ENCODE measurements around the gene LY6G6D. TPM values are rescaled to one million over a fixed set of nuclear protein-coding genes. Genes with fewer than 3 reads are reported as not detected.

The LY6G6D gene
- total and polyA plus RNA-seq, 2 donors (not counting 3 experiments of a cell fraction or from before 2014, with no cell fraction given) = not detected

GRCh38 chr6:31763619-31763940 lies 48.4 kb downstream of the LY6G6D start:
- TF ChIP-seq POLR2A (IDR thresholded peaks at IDR 0.05; ENCODE audit: low read depth, low read length) (no peak), JUN (IDR thresholded peaks at IDR 0.05; ENCODE audit: borderline replicate concordance, insufficient read depth, insufficient read length, low read depth) (no peak), EZH2 (IDR thresholded peaks at IDR 0.05; ENCODE audit: borderline replicate concordance, low read depth, low read length, severe bottlenecking) (no peak)
- ChIA-PET POLR2A (no interaction called here), CTCF (interaction anchor here (0.5 to 0.7 kb wide), 2 partner anchors 27 to 34 kb away, joined by 3 read pairs; no protein-coding TSS in a partner anchor)
- no peaks in the 10 kb centered on the region for H3K9me3 ChIP-seq (replicated peaks; ENCODE audit: control insufficient read depth, insufficient read depth, low read length)
- no TSS peak for BruUV-seq (replicated peaks)
- no peaks in the 10 kb centered on the region for H3K4me1 ChIP-seq (ENCODE audit: control insufficient read depth, extremely low read depth, insufficient read depth, low read length)
- DNase-seq (ENCODE audit: low read depth, low spot score) (peak; percentile 29), FAIRE-seq (peak; percentile 37)
- no peak overlapping the region for H3K27ac ChIP-seq (ENCODE audit: insufficient read depth, low read depth, low read length)
- H3K9me1 ChIP-seq (replicated peaks; ENCODE audit: control insufficient read depth, extremely low read depth, insufficient read depth, low read length) = no peaks in the 10 kb centered on the region
- no peak overlapping the region for H2AFZ ChIP-seq (ENCODE audit: low read depth, low read length)
- intact Hi-C loops (cut with micrococcal nuclease) = no loop called here
- no peaks in the 10 kb centered on the region for H3K27me3 ChIP-seq (ENCODE audit: control insufficient read depth in 2 of 2, insufficient read depth in 2 of 2, low read length in 2 of 2)
- no peak overlapping the region for H3K4me3 ChIP-seq (replicated peaks in 1 of 3; ENCODE audit: insufficient read depth in 1 of 3, low read depth in 1 of 3, low read length in 3 of 3)
- no peaks in the 10 kb centered on the region for H4K20me1 ChIP-seq (replicated peaks; ENCODE audit: control insufficient read depth, extremely low read depth, insufficient read depth, low read length)
- no peaks in the 10 kb centered on the region for H3K79me2 ChIP-seq (ENCODE audit: control insufficient read depth, insufficient read depth, low read length)
- no peak overlapping the region for H3K9ac ChIP-seq (replicated peaks; ENCODE audit: extremely low read depth, insufficient read depth, low read length)
- no peak overlapping the region for H3K4me2 ChIP-seq (ENCODE audit: insufficient read depth, low read length)
- peaks cover 2% of the 10 kb centered on the region in 2 experiments for H3K36me3 ChIP-seq (ENCODE audit: control insufficient read depth in 2 of 2, extremely low read depth in 1 of 2, insufficient read depth in 2 of 2, low read length in 2 of 2)
- dilution Hi-C loops (cut with MboI; ENCODE audit: extremely low pct_ligation_motif_present, low sequenced_read_pairs) = no loop called here

DNA sequence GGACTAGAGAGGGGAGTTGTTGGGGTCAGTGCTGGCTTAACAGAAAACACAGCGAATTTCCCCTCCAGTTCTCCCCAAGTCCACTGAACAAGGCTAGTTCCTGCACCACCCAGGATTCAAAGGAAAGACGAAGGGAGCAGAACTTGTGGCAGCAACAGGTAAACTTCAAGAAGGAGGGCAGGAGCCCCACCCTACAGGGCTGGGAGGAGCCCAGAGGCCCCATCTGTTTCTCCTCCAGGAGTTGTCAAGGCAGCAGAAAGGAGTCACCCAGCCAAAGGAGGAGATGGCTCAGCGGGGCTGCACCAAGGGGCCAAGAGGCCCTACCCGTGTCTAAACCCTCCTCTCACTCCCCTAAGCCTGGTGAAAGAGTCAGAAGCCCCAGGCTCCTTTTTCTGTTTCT lies 49.0 kb downstream of the LY6G6D start:
- Histone ChIP-seq H3K36me3 (ENCODE audit: control insufficient read depth in 2 of 2, extremely low read depth in 1 of 2, insufficient read depth in 2 of 2, low read length in 2 of 2) (peaks cover 2% of the 10 kb centered on the region in 2 experiments), H3K9me1 (replicated peaks; ENCODE audit: control insufficient read depth, extremely low read depth, insufficient read depth, low read length) (no peaks in the 10 kb centered on the region), H3K4me2 (ENCODE audit: insufficient read depth, low read length) (no peak overlapping the region), H3K4me1 (ENCODE audit: control insufficient read depth, extremely low read depth, insufficient read depth, low read length) (no peaks in the 10 kb centered on the region), H3K4me3 (replicated peaks in 1 of 3; ENCODE audit: insufficient read depth in 1 of 3, low read depth in 1 of 3, low read length in 3 of 3) (no peak overlapping the region), H4K20me1 (replicated peaks; ENCODE audit: control insufficient read depth, extremely low read depth, insufficient read depth, low read length) (no peaks in the 10 kb centered on the region), H3K79me2 (ENCODE audit: control insufficient read depth, insufficient read depth, low read length) (no peaks in the 10 kb centered on the region), H2AFZ (ENCODE audit: low read depth, low read length) (no peak overlapping the region), H3K27me3 (ENCODE audit: control insufficient read depth in 2 of 2, insufficient read depth in 2 of 2, low read length in 2 of 2) (no peaks in the 10 kb centered on the region), H3K9ac (replicated peaks; ENCODE audit: extremely low read depth, insufficient read depth, low read length) (no peak overlapping the region), H3K9me3 (replicated peaks; ENCODE audit: control insufficient read depth, insufficient read depth, low read length) (no peaks in the 10 kb centered on the region), H3K27ac (ENCODE audit: insufficient read depth, low read depth, low read length) (no peak overlapping the region)
- FAIRE-seq (no peak), DNase-seq (ENCODE audit: low read depth, low spot score) (no peak)
- dilution Hi-C loops (cut with MboI; ENCODE audit: extremely low pct_ligation_motif_present, low sequenced_read_pairs) = no loop called here
- POLR2A ChIA-PET = no interaction called here
- CTCF ChIA-PET = interaction anchor here (0.5 to 1.1 kb wide), 3 partner anchors 27 to 34 kb away, joined by 3 read pairs; no protein-coding TSS in a partner anchor
- TF ChIP-seq MAX (IDR thresholded peaks at IDR 0.05; ENCODE audit: insufficient read depth, insufficient read length) = no peak
- TF ChIP-seq CTCF (IDR thresholded peaks at IDR 0.05; ENCODE audit: extremely low read depth in 1 of 2, insufficient read depth in 1 of 2, low read depth in 1 of 2, low read length in 2 of 2) = no peak
- TF ChIP-seq JUN (IDR thresholded peaks at IDR 0.05; ENCODE audit: borderline replicate concordance, insufficient read depth, insufficient read length, low read depth) = no peak
- no peak for TF ChIP-seq EZH2 (IDR thresholded peaks at IDR 0.05; ENCODE audit: borderline replicate concordance, low read depth, low read length, severe bottlenecking)
- no peak for TF ChIP-seq FOS (IDR thresholded peaks at IDR 0.05; ENCODE audit: borderline replicate concordance, insufficient read depth, low read length)
- TF ChIP-seq MYC (IDR thresholded peaks at IDR 0.05; ENCODE audit: low read depth, low read length) = no peak
- TF ChIP-seq POLR2A (IDR thresholded peaks at IDR 0.05; ENCODE audit: low read depth, low read length) = no peak
- no peak for TF ChIP-seq GATA2 (IDR thresholded peaks at IDR 0.05; ENCODE audit: insufficient read depth, insufficient read length, low read depth, low read length)
- TF ChIP-seq POLR2AphosphoS5 (IDR thresholded peaks at IDR 0.05; ENCODE audit: insufficient read depth, low read depth, low read length) = no peak
- no TSS peak for BruUV-seq (replicated peaks)
- intact Hi-C loops (cut with micrococcal nuclease) = no loop called here

Measured in endothelial cell of umbilical vein (primary cell).